ENCODE data around the gene NRSN2.
"Not testable (repeated sequence)": the region's sequence is repeated elsewhere in the genome, so short reads cannot be mapped to it uniquely, and the experiment has no call there.

The NRSN2 gene

DNA sequence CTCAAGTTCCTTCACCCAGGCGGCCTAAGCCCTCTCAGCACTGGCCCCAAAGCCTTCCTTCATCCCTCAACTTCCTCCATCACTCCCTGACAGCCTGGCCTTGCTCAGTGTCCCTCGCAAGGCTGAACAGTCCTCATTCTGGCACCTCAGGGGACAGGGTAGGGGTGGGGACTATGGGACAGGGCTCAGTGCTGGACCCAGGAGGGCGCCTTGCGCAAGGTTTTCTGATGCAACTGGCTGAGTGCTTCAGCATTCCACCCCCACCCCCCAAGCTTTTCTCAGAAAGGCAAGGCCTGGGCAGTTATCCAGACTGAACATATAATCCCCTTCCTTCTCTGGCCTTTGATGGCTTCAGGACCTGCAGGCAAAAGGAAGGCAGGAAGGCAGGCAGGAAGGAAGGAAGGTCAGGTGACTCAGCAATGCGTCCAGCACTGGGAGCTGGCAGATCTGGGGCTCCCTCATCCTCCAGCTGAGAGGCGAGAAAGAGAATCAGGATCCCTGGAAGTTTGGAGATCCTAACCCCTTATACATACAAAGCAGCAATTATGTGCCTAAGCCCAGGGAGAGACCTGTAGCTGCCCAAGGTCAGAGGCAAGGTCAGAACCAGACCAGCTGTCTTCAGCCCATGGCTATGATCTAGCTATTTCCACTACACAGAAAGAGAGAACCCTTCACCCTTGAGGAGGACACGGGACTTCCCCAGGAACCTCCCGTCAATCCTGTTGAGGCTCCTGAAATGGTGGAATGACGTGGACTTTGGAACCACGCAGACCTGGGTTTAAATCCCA is 25.0 kb downstream of the NRSN2 start:
- H3K4me3 ChIP-seq (ENCODE audit: low read depth, low read length), result no peak overlapping the region
- TF ChIP-seq, protein P1, sequence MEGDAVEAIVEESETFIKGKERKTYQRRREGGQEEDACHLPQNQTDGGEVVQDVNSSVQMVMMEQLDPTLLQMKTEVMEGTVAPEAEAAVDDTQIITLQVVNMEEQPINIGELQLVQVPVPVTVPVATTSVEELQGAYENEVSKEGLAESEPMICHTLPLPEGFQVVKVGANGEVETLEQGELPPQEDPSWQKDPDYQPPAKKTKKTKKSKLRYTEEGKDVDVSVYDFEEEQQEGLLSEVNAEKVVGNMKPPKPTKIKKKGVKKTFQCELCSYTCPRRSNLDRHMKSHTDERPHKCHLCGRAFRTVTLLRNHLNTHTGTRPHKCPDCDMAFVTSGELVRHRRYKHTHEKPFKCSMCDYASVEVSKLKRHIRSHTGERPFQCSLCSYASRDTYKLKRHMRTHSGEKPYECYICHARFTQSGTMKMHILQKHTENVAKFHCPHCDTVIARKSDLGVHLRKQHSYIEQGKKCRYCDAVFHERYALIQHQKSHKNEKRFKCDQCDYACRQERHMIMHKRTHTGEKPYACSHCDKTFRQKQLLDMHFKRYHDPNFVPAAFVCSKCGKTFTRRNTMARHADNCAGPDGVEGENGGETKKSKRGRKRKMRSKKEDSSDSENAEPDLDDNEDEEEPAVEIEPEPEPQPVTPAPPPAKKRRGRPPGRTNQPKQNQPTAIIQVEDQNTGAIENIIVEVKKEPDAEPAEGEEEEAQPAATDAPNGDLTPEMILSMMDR (IDR thresholded peaks at IDR 0.05; ENCODE audit: insufficient read depth, low read depth, low read length, missing control alignments), result no peak
- no peak for DNase-seq (ENCODE audit: low read depth)

DNA sequence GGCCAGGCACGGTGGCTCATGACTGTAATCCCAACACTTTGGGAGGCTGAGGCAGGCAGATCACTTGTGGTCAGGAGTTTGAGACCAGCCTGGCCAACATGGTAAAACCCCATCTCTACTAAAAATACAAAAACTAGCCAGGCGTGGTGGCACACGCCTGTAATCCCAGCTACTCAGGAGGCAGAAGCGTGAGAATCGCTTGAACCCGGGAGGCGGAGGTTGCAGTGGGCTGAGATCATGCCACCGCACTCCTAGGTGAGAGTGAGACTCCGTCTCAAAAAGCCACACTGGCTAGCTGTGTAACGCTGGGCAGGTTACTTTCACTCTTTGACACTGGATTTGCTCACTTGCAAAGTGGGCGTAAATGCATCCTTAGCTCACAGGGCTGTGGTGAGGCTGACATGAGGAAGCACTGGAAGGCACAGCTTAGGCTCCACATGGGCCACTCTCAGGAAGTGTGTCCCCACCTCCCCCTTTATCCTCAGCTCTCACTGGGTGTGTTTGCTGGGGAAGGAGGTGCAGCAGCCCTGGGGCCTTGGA is 25.7 kb downstream of the NRSN2 start:
- not testable (repeated sequence) for H3K4me3 ChIP-seq (ENCODE audit: low read depth, low read length); DNase-seq (ENCODE audit: low read depth)

DNA sequence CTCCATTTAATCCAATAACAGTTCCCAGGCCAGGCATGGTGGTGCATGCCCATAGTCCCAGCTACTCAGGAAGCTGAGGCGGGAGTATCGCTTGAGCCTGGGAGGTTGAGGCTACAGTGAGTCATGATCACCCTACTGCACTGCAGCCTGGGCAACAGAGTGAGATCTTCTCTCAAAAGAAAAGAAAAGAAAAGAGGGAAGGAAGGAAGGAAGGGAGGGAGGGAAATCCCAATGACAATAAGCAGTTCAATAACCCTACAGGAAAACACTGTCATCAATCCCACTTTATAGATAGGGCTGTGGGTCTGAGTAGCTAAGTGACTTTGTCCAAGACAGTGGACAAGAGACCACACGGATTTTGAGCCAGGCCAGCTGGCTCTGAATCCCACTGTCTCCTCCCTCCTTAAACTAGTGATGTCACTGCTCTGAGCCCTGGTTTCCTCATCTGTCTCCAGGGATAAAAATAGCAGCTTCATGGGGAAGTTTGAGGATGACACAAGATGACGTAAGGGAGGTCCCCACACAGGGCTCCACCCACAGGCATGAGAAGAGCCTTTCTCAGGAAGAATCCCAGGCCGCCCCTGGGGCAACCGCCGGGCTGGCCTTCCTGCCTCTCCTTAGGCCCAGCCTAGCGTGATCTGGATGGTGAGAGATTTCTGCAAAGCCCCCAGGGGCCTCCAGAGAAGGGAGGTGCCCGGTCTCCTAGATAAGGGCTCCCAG is 26.4 kb downstream of the NRSN2 start:
- TF ChIP-seq, protein P1 (IDR thresholded peaks at IDR 0.05; ENCODE audit: insufficient read depth, low read depth, low read length, missing control alignments), result no peak
- no peak for DNase-seq (ENCODE audit: low read depth)
- H3K4me3 ChIP-seq (ENCODE audit: low read depth, low read length), result no peak overlapping the region

DNA sequence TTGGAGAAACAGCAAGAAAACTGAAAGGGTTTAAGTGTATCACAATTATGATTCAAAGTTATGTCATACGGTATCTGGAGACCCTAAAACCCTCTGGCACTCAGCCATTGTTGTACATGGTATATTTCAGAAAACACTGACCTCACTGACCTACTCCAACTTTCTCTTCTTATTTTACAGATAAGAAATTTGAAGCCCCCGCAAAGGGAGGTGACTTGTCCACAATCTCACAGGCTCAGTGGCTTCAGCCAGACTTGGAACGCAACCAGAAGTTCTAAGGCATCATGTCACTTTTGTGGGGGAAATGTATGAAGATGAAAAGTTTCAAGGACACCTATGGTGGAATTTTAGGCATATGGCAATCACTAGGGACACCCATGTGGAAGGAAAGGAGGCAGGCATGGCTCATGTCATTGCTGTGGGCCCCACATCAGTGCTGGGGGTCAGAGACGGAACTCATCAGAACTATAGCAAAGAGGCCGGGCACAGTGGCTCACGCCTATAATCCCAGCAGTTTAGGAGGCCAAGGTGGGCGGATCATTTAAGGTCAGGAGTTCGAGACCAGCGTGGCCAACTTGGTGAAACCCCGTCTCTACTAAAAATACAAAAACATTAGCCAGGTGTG is 28.5 kb downstream of the NRSN2 start:
- TF ChIP-seq, protein P1 (IDR thresholded peaks at IDR 0.05; ENCODE audit: insufficient read depth, low read depth, low read length, missing control alignments), result no peak
- DNase-seq (ENCODE audit: low read depth), result no peak

DNA sequence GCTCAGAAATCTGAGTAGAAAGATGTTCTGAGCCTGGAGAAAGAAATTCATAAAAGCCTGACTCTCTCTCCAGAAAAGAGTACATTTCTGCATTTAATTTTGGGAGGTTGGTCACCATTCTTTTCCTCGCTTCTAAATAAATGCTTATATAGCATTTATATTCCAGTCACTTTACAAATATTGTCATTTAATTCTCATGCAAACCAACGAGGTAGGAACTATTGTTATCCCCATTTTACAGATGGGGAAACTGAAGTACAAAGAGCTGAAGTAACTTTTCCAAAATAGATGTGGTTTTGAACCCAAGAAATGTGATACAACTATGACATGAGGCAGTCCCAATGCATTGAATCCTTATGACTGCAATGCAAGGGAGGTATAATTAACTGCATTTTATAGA is 29.2 kb downstream of the NRSN2 start:
- H3K4me3 ChIP-seq (ENCODE audit: low read depth, low read length), result no peak overlapping the region
- DNase-seq (ENCODE audit: low read depth), result no peak
- TF ChIP-seq, protein P1 (IDR thresholded peaks at IDR 0.05; ENCODE audit: insufficient read depth, low read depth, low read length, missing control alignments), result no peak

More for the DNA sequence above, 28.5 kb downstream of the NRSN2 start:
- H3K4me3 ChIP-seq (ENCODE audit: low read depth, low read length), result no peak overlapping the region

DNA sequence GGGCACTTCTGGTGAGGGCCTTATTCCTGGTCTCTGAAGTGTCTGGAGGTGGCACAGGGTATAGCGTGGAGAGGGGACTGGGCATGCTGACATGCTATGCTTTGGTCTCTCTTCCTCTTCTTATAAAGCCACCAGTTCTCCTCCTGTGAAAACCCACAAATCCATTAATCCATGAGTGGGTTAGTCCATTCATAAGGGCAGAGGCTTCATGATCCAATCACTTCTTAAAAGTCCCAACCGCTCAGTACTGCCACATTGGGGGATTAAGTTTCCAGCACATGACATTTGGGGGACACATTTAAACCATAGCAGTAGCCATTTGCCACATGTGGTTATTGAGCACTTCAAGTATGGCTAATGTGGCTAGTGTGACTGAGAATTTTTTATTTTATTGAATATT is 29.8 kb downstream of the NRSN2 start:
- no peak overlapping the region for H3K4me3 ChIP-seq (ENCODE audit: low read depth, low read length)
- TF ChIP-seq, protein P1 (IDR thresholded peaks at IDR 0.05; ENCODE audit: insufficient read depth, low read depth, low read length, missing control alignments), result no peak
- DNase-seq (ENCODE audit: low read depth), result no peak

DNA sequence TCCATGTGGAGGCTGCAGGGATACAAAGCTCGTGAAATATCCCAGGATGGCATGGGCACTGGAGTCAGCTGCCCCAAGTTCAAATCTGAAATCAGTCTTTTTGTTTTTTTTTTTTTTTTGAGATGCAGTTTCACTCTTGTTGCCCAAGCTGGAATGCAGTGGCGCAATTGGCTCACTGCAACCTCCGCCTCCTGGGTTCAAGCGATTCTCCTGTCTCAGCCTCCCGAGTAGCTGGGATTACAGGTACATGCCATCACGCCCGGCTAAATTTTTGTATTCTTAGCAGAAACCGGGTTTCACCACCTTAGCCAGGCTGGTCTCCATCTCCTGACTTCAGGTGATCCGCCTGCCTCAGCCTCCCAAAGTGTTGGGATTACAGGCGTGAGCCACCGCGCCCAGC is 30.7 kb downstream of the NRSN2 start:
- not testable (repeated sequence) for DNase-seq (ENCODE audit: low read depth); H3K4me3 ChIP-seq (ENCODE audit: low read depth, low read length)
